Upper lobe of left lung (tissue), 6 donors: ENCODE results near the gene DRC7. TPM values are rescaled to one million over a fixed set of nuclear protein-coding genes. Genes with fewer than 3 reads are reported as not detected.

ENCODE experiments used
- ATAC-seq, 2 donors: fragments of 200-7000 bp; cut with Tn5 transposase; one replicate each; pipeline ENCODE4 v1.9.1; 2022; ENCODE audit warnings: mild to moderate bottlenecking in 2 of 2, moderate library complexity in 2 of 2; ENCODE audit not compliant: low FRiP score in 2 of 2
- DNase-seq, 2 donors: peaks; one replicate each; pipeline ENCODE4 v3.0.0-alpha.2; 2019 to 2020
- H3K27ac ChIP-seq, 4 donors: fragments of 200-600 bp; sonication (generic); one replicate each; pipeline ENCODE4 v1.5.1; 2016 to 2019
- H3K27me3 ChIP-seq, 4 donors: fragments of 200-600 bp; sonication (generic); one replicate each; pipeline ENCODE4 v1.5.1; 2017 to 2019
- H3K36me3 ChIP-seq, 4 donors: fragments of 200-600 bp; sonication (generic); one replicate each; pipeline ENCODE4 v1.5.1; 2016 to 2019
- H3K4me1 ChIP-seq, 4 donors: fragments of 200-600 bp; sonication (generic); one replicate each; pipeline ENCODE4 v1.5.1; 2018 to 2019
- H3K4me3 ChIP-seq, 4 donors: fragments of 200-600 bp; sonication (generic); one replicate each; pipeline ENCODE4 v1.5.1; 2017 to 2019; ENCODE audit warnings: mild to moderate bottlenecking in 2 of 4, moderate library complexity in 1 of 4
- H3K9me3 ChIP-seq, 4 donors: fragments of 200-600 bp; sonication (generic); one replicate each; pipeline ENCODE4 v1.5.1; 2018 to 2019
- EP300 ChIP-seq, 4 donors: sonication (generic); formaldehyde crosslinking; IDR thresholded peaks; one replicate each; pipeline ENCODE4 v1.5.1; 2017; ENCODE audit warnings: antibody characterized with exemption in 4 of 4, control low read depth in 2 of 4
- POLR2A ChIP-seq, 4 donors: fragments of 450-650 bp; IDR thresholded peaks; one replicate each; pipeline ENCODE4 v1.5.1; 2016 to 2017; ENCODE audit warnings: antibody characterized with exemption in 4 of 4, mild to moderate bottlenecking in 2 of 4
- POLR2AphosphoS5 ChIP-seq, 2 donors: sonication (generic); formaldehyde crosslinking; IDR thresholded peaks; one replicate each; pipeline ENCODE4 v1.5.1; 2017; ENCODE audit warnings: antibody characterized with exemption in 2 of 2
- WGBS, 2 donors: methylation state at CpG; one replicate each; pipeline ENCODE4 v1.1.5; 2017 to 2018; 5-methylcytosine and 5-hydroxymethylcytosine counted together
- total RNA-seq, 6 donors: library from RNA; depleted of rRNA in 4 of 6; stranded (reverse); fragments of >200 nt in 4 of 6; gene quantifications; one replicate each; pipeline versions ENCODE4 v1.1.0 to v1.2.1, GENCODE V29; 2016 to 2021
- TF ChIP-seq, protein P1 (sequence below), 6 experiments: fragments of 450-650 bp in 4 of 6; fragments of 200-600 bp in 2 of 6; sonication (generic) in 2 of 6; IDR thresholded peaks; one replicate each; pipeline ENCODE4 v1.5.1; 2016 to 2019; ENCODE audit warnings: antibody characterized with exemption in 6 of 6
- donor health status: DM: no; HTN: no; CAD: no; lungs with moderate emphysema.
- donor health status: DM: no; HTN: yes; CAD: no; lungs with severe emphysema.

Gene DRC7
- total RNA-seq, 6 donors from 2014 or later, result 1.2 to 15.9 (median 7.8) TPM

DNA sequence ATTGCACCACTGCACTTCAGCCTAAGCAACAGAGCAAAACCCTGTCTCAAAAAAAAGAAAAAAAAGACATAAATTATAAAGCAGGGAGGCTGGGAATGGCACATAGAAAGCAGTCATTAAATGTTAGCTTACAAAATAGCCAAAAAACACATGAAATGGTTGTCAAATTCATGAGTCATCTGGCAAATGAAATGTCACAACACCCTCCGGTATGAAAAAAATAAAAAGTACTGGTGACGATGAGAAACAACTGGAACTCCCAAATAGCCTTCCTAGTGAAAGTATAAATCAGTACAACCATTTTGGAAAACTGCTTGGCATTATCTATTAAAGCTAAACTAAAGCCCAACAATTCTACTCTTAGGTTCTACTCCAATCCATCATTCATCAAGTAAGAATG, 37.4 kb downstream of the DRC7 start:
- TF ChIP-seq POLR2A (IDR thresholded peaks at IDR 0.05) (no peak), EP300 (IDR thresholded peaks at IDR 0.05) (no peak), POLR2AphosphoS5 (IDR thresholded peaks at IDR 0.05) (no peak)
- TF ChIP-seq, protein P1, sequence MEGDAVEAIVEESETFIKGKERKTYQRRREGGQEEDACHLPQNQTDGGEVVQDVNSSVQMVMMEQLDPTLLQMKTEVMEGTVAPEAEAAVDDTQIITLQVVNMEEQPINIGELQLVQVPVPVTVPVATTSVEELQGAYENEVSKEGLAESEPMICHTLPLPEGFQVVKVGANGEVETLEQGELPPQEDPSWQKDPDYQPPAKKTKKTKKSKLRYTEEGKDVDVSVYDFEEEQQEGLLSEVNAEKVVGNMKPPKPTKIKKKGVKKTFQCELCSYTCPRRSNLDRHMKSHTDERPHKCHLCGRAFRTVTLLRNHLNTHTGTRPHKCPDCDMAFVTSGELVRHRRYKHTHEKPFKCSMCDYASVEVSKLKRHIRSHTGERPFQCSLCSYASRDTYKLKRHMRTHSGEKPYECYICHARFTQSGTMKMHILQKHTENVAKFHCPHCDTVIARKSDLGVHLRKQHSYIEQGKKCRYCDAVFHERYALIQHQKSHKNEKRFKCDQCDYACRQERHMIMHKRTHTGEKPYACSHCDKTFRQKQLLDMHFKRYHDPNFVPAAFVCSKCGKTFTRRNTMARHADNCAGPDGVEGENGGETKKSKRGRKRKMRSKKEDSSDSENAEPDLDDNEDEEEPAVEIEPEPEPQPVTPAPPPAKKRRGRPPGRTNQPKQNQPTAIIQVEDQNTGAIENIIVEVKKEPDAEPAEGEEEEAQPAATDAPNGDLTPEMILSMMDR (IDR thresholded peaks at IDR 0.05), result no peak
- DNase-seq, result no peak
- Histone ChIP-seq H3K4me1 (peaks cover 11 to 23% (median 18%) of the 10 kb centered on the region in 4 donors), H3K36me3 (no peaks in the 10 kb centered on the region), H3K4me3 (no peak overlapping the region), H3K27ac (no peak overlapping the region), H3K27me3 (no peaks in the 10 kb centered on the region), H3K9me3 (no peaks in the 10 kb centered on the region)
- 54 to 76% methylated on average over 2 of the region's 2 CpGs for WGBS, 2 donors
- no peak for ATAC-seq

DNA sequence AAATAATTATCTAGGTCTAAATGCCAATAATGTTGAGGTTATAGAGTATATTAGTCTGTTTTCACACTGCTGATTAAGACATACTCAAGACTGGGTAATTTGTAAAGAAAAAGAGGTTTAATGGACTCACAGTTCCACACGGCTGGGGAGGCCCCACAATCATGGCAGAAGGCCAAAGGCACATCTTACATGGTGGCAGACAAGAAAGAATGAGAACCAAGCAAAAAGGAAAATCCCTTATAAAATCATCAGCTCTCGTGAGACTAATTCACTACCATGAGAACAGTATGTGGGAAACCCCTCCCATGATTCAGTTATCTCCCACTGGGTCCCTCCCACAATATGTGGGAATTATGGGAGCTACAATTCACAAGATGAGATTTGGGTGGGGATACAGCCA, 38.1 kb downstream of the DRC7 start:
- no peaks in the 10 kb centered on the region for H3K9me3 ChIP-seq
- peaks cover 13 to 25% (median 20%) of the 10 kb centered on the region in 4 donors for H3K4me1 ChIP-seq
- no peaks in the 10 kb centered on the region for H3K27me3 ChIP-seq
- 78% methylated on average over 2 of the region's 2 CpGs for WGBS, 2 donors
- H3K36me3 ChIP-seq, result no peaks in the 10 kb centered on the region
- no peak overlapping the region for H3K4me3 ChIP-seq
- H3K27ac ChIP-seq, result no peak overlapping the region
- ATAC-seq (no peak), DNase-seq (no peak)
- TF ChIP-seq, protein P1 (IDR thresholded peaks at IDR 0.05), result no peak
- TF ChIP-seq EP300 (IDR thresholded peaks at IDR 0.05), result no peak
- no peak for TF ChIP-seq POLR2A (IDR thresholded peaks at IDR 0.05)

DNA sequence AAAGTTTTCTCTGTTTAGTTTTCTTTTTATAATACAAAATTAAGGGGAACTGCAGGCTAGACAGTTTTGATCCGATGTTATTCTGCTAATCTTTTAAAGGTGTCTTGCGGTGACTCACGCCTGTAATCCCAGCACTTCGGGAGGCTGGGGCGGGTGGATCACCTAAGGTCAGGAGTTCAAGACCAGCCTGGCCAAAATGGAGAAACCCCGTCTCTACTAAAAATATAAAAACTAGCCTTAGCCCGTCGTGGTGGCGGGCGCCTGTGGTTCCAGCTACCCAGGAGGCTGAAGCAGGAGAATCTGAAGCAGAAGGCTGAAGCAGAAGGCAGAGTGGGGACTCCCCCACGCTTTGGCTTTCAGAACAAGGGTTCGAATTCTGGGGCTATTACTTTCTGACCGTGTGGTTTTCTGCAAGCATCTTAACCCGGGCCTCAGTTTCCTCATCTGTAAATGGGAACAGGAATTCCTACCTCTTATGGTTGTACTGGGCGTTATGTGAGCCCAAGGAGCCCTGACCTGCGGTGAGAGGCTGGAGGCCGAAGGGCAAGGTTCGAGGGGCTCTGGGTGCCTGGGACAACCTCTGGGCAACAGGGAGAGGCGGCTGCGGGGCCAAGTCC, 39.8 kb downstream of the DRC7 start:
- DNase-seq, result no peak
- no peak for ATAC-seq
- peak overlapping the region; percentile 83 to 91 (median 89) for H3K27ac ChIP-seq

DNA sequence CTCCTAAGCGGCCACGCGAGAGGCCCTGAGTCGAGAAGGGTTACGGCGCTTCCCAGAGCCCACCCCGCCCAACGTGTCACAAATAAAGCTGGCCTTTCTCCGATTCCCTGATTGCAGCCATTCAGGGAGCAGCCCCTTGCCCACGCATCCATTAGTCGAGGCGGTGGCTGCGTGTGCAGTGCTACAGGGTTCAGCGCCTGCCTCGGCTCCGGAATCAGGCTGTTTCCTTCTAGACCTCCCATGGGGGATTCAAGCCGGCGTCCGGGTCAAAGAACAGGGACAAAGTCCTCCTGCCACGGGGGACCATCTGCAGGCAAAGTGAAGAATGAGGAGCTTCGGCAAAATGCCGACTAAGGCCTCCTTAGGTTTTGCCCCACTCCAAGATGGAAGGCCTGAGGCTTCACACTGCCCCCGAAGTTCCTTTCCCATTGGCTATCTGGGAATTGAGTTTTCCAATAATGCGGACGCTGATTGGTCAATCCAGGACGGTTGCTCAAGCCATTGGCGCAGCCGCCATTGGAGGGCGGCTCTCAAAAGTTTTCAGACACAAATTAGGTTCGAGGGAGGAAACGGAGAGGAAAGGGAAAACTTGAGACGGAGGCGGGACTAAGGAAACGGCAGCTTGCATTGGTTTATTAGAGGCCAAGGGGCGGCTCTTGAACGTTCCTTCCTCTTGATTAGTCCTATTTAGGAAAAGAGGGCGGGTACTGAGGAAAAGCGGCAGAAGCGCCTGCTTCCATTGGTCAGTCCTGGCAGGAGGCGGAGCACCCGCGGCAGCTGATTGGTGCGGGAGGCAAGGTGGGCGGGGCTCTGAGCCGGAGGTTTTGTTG, 40.5 kb downstream of the DRC7 start:
- ATAC-seq, result peak; percentile 96 to 98
- 0 to 1% methylated on average over 17 to 41 of the region's 45 CpGs for WGBS, 2 donors
- TF ChIP-seq, protein P1 (IDR thresholded peaks at IDR 0.05), result no peak
- TF ChIP-seq POLR2A (IDR thresholded peaks at IDR 0.05) (peak in 1 of 4 donors; percentile 75), EP300 (IDR thresholded peaks at IDR 0.05) (no peak), POLR2AphosphoS5 (IDR thresholded peaks at IDR 0.05) (peak; percentile 5 to 56)

More for the DNA sequence above, 39.8 kb downstream of the DRC7 start:
- Histone ChIP-seq H3K4me3 (peak overlapping the region; percentile 68 to 97 (median 76)), H3K27me3 (no peaks in the 10 kb centered on the region), H3K4me1 (peaks cover 13 to 25% (median 20%) of the 10 kb centered on the region in 4 donors), H3K36me3 (no peaks in the 10 kb centered on the region), H3K9me3 (no peaks in the 10 kb centered on the region)
- TF ChIP-seq, protein P1 (IDR thresholded peaks at IDR 0.05), result no peak
- TF ChIP-seq POLR2A (IDR thresholded peaks at IDR 0.05) (no peak), POLR2AphosphoS5 (IDR thresholded peaks at IDR 0.05) (no peak), EP300 (IDR thresholded peaks at IDR 0.05) (no peak)
- 50 to 80% methylated on average over 12 to 20 of the region's 20 CpGs for WGBS, 2 donors

More for the DNA sequence above, 40.5 kb downstream of the DRC7 start:
- Histone ChIP-seq H3K9me3 (no peaks in the 10 kb centered on the region), H3K4me3 (peak overlapping the region; percentile 72 to 97 (median 88)), H3K27me3 (no peaks in the 10 kb centered on the region), H3K4me1 (peaks cover 13 to 25% (median 20%) of the 10 kb centered on the region in 4 donors), H3K27ac (peak overlapping the region; percentile 83 to 91 (median 89)), H3K36me3 (no peaks in the 10 kb centered on the region)
- peak; percentile 97 to 99 for DNase-seq
